ENCODE results near the gene C1GALT1. TPM values are rescaled to one million over a fixed set of nuclear protein-coding genes. Genes with fewer than 3 reads are reported as not detected.
A peak's percentile ranks its signal among the peaks of the same experiment; 100 is the strongest.
"Not testable (repeated sequence)": the region's sequence is repeated elsewhere in the genome, so short reads cannot be mapped to it uniquely, and the experiment has no call there.

C1GALT1 gene
- total RNA-seq = 37.1 and 37.6 TPM in 2 replicates

GRCh38 chr7:7182156-7183060 is at the start of gene C1GALT1:
C1GALT1 (plus strand) TSS chr7:7182544; CDS start chr7:7234320, 51,776 bp downstream.
- no peaks in the 10 kb centered on the region for H3K27me3 Mint-ChIP-seq (ENCODE audit: low read depth)
- peak; percentile 95 for DNase-seq (ENCODE audit: low spot score)
- peaks cover 22% of the 10 kb centered on the region for H3K36me3 Mint-ChIP-seq (ENCODE audit: low read depth)
- intact Hi-C loops (cut with micrococcal nuclease) = loop anchor here (1.0 to 10.0 kb wide), 7 partner anchors 18 to 945 kb away; partner anchors contain the start of genes GLCCI1 and UMAD1
- H3K4me3 Mint-ChIP-seq (ENCODE audit: low read depth) = peak within 1 kb of the TSS; percentile 95
- H3K4me1 Mint-ChIP-seq (ENCODE audit: low read depth) = peaks cover 22% of the 10 kb centered on the region
- no peaks in the 10 kb centered on the region for H3K9me3 Mint-ChIP-seq
- peak within 1 kb of the TSS; percentile 99 for H3K27ac Mint-ChIP-seq

- intact Hi-C loops (cut with micrococcal nuclease) = no loop called here
- Mint-ChIP-seq H3K4me3 (ENCODE audit: low read depth) (no peak overlapping the region), H3K27me3 (ENCODE audit: low read depth) (peaks cover 6% of the 10 kb centered on the region), H3K4me1 (ENCODE audit: low read depth) (peaks cover 5% of the 10 kb centered on the region), H3K36me3 (ENCODE audit: low read depth) (peaks cover 3% of the 10 kb centered on the region), H3K27ac (no peak overlapping the region), H3K9me3 (peaks cover 15% of the 10 kb centered on the region)
- no peak for DNase-seq (ENCODE audit: low spot score)
Measured at GRCh38 chr7:7134046-7134445, 48.3 kb upstream of the C1GALT1 start.

- Mint-ChIP-seq H3K27me3 (ENCODE audit: low read depth) (peaks cover 7% of the 10 kb centered on the region), H3K9me3 (peaks cover 16% of the 10 kb centered on the region), H3K4me3 (ENCODE audit: low read depth) (no peak overlapping the region), H3K27ac (no peak overlapping the region), H3K4me1 (ENCODE audit: low read depth) (peaks cover 5% of the 10 kb centered on the region), H3K36me3 (ENCODE audit: low read depth) (peaks cover 3% of the 10 kb centered on the region)
- DNase-seq (ENCODE audit: low spot score) = no peak
- intact Hi-C loops (cut with micrococcal nuclease) = no loop called here
Measured at GRCh38 chr7:7135074-7135473, 47.3 kb upstream of the C1GALT1 start.

- not testable (repeated sequence) for H3K4me3 Mint-ChIP-seq (ENCODE audit: low read depth); DNase-seq (ENCODE audit: low spot score)
Measured at GRCh38 chr7:7135924-7136323, 46.4 kb upstream of the C1GALT1 start.

GRCh38 chr7:7136466-7137381 is 45.6 kb upstream of the C1GALT1 start:
- DNase-seq (ENCODE audit: low spot score) = no peak
- Mint-ChIP-seq H3K9me3 (peaks cover 27% of the 10 kb centered on the region), H3K4me3 (ENCODE audit: low read depth) (no peak overlapping the region), H3K27me3 (ENCODE audit: low read depth) (peaks cover 5% of the 10 kb centered on the region), H3K36me3 (ENCODE audit: low read depth) (peaks cover 3% of the 10 kb centered on the region), H3K4me1 (ENCODE audit: low read depth) (peaks cover 5% of the 10 kb centered on the region), H3K27ac (no peak overlapping the region)
- intact Hi-C loops (cut with micrococcal nuclease) = no loop called here

More at GRCh38 chr7:7135924-7136323, 46.4 kb upstream of the C1GALT1 start:
- H3K27ac Mint-ChIP-seq; H3K36me3 Mint-ChIP-seq (ENCODE audit: low read depth); H3K4me1 Mint-ChIP-seq (ENCODE audit: low read depth); H3K27me3 Mint-ChIP-seq (ENCODE audit: low read depth); intact Hi-C loops (cut with micrococcal nuclease): not testable (repeated sequence)
- peaks cover 20% of the 10 kb centered on the region for H3K9me3 Mint-ChIP-seq

GRCh38 chr7:7138897-7139296 is 43.4 kb upstream of the C1GALT1 start:
- intact Hi-C loops (cut with micrococcal nuclease) = no loop called here
- H3K27ac Mint-ChIP-seq = no peak overlapping the region
- no peak for DNase-seq (ENCODE audit: low spot score)
- peaks cover 5% of the 10 kb centered on the region for H3K4me1 Mint-ChIP-seq (ENCODE audit: low read depth)
- no peak overlapping the region for H3K4me3 Mint-ChIP-seq (ENCODE audit: low read depth)
- H3K36me3 Mint-ChIP-seq (ENCODE audit: low read depth) = peaks cover 12% of the 10 kb centered on the region
- H3K27me3 Mint-ChIP-seq (ENCODE audit: low read depth) = peaks cover 11% of the 10 kb centered on the region
- peaks cover 39% of the 10 kb centered on the region for H3K9me3 Mint-ChIP-seq

- Mint-ChIP-seq H3K36me3 (ENCODE audit: low read depth) (peaks cover 16% of the 10 kb centered on the region), H3K9me3 (peaks cover 44% of the 10 kb centered on the region)
- H3K27me3 Mint-ChIP-seq (ENCODE audit: low read depth); H3K4me1 Mint-ChIP-seq (ENCODE audit: low read depth); H3K27ac Mint-ChIP-seq; intact Hi-C loops (cut with micrococcal nuclease); H3K4me3 Mint-ChIP-seq (ENCODE audit: low read depth); DNase-seq (ENCODE audit: low spot score): not testable (repeated sequence)
Measured at GRCh38 chr7:7143404-7143803, 38.9 kb upstream of the C1GALT1 start.

GRCh38 chr7:7145151-7145550 is 37.2 kb upstream of the C1GALT1 start:
- Mint-ChIP-seq H3K9me3 (peaks cover 43% of the 10 kb centered on the region), H3K36me3 (ENCODE audit: low read depth) (peaks cover 16% of the 10 kb centered on the region)
- H3K4me3 Mint-ChIP-seq (ENCODE audit: low read depth); H3K27ac Mint-ChIP-seq; H3K4me1 Mint-ChIP-seq (ENCODE audit: low read depth); DNase-seq (ENCODE audit: low spot score); H3K27me3 Mint-ChIP-seq (ENCODE audit: low read depth); intact Hi-C loops (cut with micrococcal nuclease): not testable (repeated sequence)

- Mint-ChIP-seq H3K4me3 (ENCODE audit: low read depth) (no peak overlapping the region), H3K4me1 (ENCODE audit: low read depth) (peaks cover 7% of the 10 kb centered on the region), H3K36me3 (ENCODE audit: low read depth) (peaks cover 16% of the 10 kb centered on the region)
Measured at GRCh38 chr7:7146837-7147236, 35.5 kb upstream of the C1GALT1 start.

GRCh38 chr7:7148798-7149481 is 33.4 kb upstream of the C1GALT1 start:
- intact Hi-C loops (cut with micrococcal nuclease) = no loop called here
- H3K4me3 Mint-ChIP-seq (ENCODE audit: low read depth) = no peak overlapping the region
- H3K27me3 Mint-ChIP-seq (ENCODE audit: low read depth) = no peaks in the 10 kb centered on the region
- H3K4me1 Mint-ChIP-seq (ENCODE audit: low read depth) = peaks cover 9% of the 10 kb centered on the region
- H3K9me3 Mint-ChIP-seq = peaks cover 34% of the 10 kb centered on the region
- H3K36me3 Mint-ChIP-seq (ENCODE audit: low read depth) = peaks cover 10% of the 10 kb centered on the region
- H3K27ac Mint-ChIP-seq = no peak overlapping the region
- DNase-seq (ENCODE audit: low spot score) = no peak

More at GRCh38 chr7:7146837-7147236, 35.5 kb upstream of the C1GALT1 start:
- no peak for DNase-seq (ENCODE audit: low spot score)
- no peak overlapping the region for H3K27ac Mint-ChIP-seq
- peaks cover 32% of the 10 kb centered on the region for H3K9me3 Mint-ChIP-seq
- intact Hi-C loops (cut with micrococcal nuclease) = no loop called here
- peaks cover 6% of the 10 kb centered on the region for H3K27me3 Mint-ChIP-seq (ENCODE audit: low read depth)

GRCh38 chr7:7151285-7151684 is 31.1 kb upstream of the C1GALT1 start:
- Mint-ChIP-seq H3K4me3 (ENCODE audit: low read depth) (no peak overlapping the region), H3K36me3 (ENCODE audit: low read depth) (peaks cover 19% of the 10 kb centered on the region), H3K4me1 (ENCODE audit: low read depth) (peaks cover 15% of the 10 kb centered on the region), H3K9me3 (peaks cover 43% of the 10 kb centered on the region), H3K27ac (no peak overlapping the region), H3K27me3 (ENCODE audit: low read depth) (no peaks in the 10 kb centered on the region)
- intact Hi-C loops (cut with micrococcal nuclease) = loop anchor here (10.0 kb wide), 1 partner anchor 814 kb away; the partner anchor contains the start of gene GLCCI1
- no peak for DNase-seq (ENCODE audit: low spot score)

GRCh38 chr7:7151865-7152264 is 30.5 kb upstream of the C1GALT1 start:
- no peak overlapping the region for H3K27ac Mint-ChIP-seq
- intact Hi-C loops (cut with micrococcal nuclease) = loop anchor here (10.0 kb wide), 1 partner anchor 813 kb away; the partner anchor contains the start of gene GLCCI1
- peaks cover 19% of the 10 kb centered on the region for H3K4me1 Mint-ChIP-seq (ENCODE audit: low read depth)
- H3K27me3 Mint-ChIP-seq (ENCODE audit: low read depth) = no peaks in the 10 kb centered on the region
- no peak overlapping the region for H3K4me3 Mint-ChIP-seq (ENCODE audit: low read depth)
- H3K36me3 Mint-ChIP-seq (ENCODE audit: low read depth) = peaks cover 19% of the 10 kb centered on the region
- no peak for DNase-seq (ENCODE audit: low spot score)
- H3K9me3 Mint-ChIP-seq = peaks cover 43% of the 10 kb centered on the region
